Subcutaneous adipose tissue (tissue), 4 donors: ENCODE measurements around the gene RPS6KC1. TPM values are rescaled to one million over a fixed set of nuclear protein-coding genes. Genes with fewer than 3 reads are reported as not detected.

Source experiments
- CTCF ChIP-seq: fragments of 450-650 bp; IDR thresholded peaks from one replicate; pipeline ENCODE4 v1.5.1; 2016; ENCODE audit warnings: low read depth, mild to moderate bottlenecking, control low read depth, antibody characterized with exemption, moderate library complexity
- total RNA-seq, 4 donors: library from RNA; depleted of rRNA; stranded (reverse); fragments of >200 nt; gene quantifications; one replicate each; pipeline ENCODE4 v1.1.0, GENCODE V29; 2016

RPS6KC1 gene
- total RNA-seq, 4 donors from 2014 or later, result 22.6 to 30.7 (median 25.3) TPM

DNA sequence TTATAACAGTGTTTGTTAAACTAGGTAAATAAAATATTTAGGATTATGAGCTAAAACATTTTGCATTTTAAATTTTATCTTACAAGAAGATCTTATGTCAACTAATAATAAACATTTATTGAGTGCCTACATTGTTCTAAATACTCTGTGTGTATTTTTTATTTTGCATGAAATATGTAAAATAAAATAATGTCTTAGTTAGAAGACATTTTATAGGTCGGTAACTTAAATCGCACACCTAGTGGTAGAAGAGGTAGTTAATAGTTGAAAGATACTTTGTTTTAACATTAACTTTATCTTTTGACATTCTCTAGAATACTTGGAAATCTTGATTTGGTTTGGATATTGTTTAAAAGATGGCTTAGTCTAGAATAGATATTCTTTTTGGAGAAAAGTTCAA is 60.5 kb downstream of the RPS6KC1 start:
- no peak for TF ChIP-seq CTCF

- TF ChIP-seq CTCF, result no peak
Measured at GRCh38 chr1:213119794-213120193, 68.8 kb downstream of the RPS6KC1 start.

- no peak for TF ChIP-seq CTCF
Measured at GRCh38 chr1:213120386-213120785, 69.3 kb downstream of the RPS6KC1 start.

DNA sequence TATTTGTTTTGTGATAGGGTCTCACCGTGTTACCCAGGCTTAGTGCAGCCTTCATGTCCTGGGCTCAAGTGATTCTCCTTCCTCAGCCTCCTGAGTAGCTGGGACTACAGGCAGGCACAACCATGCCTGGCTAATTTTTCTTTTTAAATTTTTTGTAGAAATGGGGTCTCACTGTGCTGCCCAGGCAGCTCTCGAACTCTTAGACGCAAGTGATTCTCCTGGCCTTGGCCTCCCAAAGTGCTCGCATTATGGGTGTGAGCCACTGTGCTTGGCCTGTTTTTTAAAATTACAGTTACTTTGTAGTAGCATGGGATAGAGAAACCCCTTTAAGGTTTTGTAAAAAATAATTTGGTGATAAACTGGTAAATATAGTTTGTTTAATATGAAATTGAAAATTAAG is 69.9 kb downstream of the RPS6KC1 start:
- TF ChIP-seq CTCF, result no peak

DNA sequence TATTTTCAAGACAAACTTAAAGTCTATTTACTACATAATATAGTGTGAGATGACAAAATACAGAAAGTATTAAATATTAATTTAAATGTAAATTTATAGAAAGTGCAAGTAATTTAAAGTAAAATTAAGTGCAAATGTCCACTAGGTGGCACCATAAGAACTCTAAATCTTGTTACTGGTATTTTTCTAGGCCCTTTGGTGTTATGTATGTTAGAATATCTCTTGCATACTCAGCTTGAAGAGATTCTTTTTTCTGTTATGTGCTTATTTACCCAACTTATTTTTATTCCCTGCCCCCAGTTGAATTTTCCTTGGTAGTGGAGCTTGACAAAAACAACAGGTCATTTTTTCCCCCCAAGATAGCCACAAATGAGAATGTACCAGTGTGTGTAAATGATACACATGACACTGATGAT is 71.5 kb downstream of the RPS6KC1 start:
- TF ChIP-seq CTCF, result no peak

- TF ChIP-seq CTCF, result no peak
Measured at GRCh38 chr1:213123087-213123486, 72.0 kb downstream of the RPS6KC1 start.

- TF ChIP-seq CTCF, result no peak
Measured at GRCh38 chr1:213123536-213123935, 72.5 kb downstream of the RPS6KC1 start.
